GM12801 (cell line): ENCODE measurements around the gene HECTD3.

Experiments
- CTCF ChIP-seq: IDR thresholded peaks from one replicate; pipeline ENCODE4 v1.5.1; 2011; ENCODE audit warnings: control low read depth; ENCODE audit not compliant: insufficient read length; ENCODE audit errors: extremely low read depth

Gene HECTD3

GRCh38 chr1:44999232-44999631 is 11.9 kb downstream of the HECTD3 start:
- no peak for TF ChIP-seq CTCF

- no peak for TF ChIP-seq CTCF
Observed at GRCh38 chr1:44995467-44996238, 15.5 kb downstream of the HECTD3 start.

- no peak for TF ChIP-seq CTCF
Observed at GRCh38 chr1:44994309-44994898, 16.7 kb downstream of the HECTD3 start.

GRCh38 chr1:44988531-44989156 is 22.5 kb downstream of the HECTD3 start:
- no peak for TF ChIP-seq CTCF

GRCh38 chr1:44985747-44986359 is 25.3 kb downstream of the HECTD3 start:
- no peak for TF ChIP-seq CTCF

GRCh38 chr1:44976252-44976651 is 34.9 kb downstream of the HECTD3 start:
- no peak for TF ChIP-seq CTCF

- no peak for TF ChIP-seq CTCF
Observed at GRCh38 chr1:44973645-44974044, 37.5 kb downstream of the HECTD3 start.
